NCI-H82 treated with DMSO at 0.1 percent for 48 hours (cell line): ENCODE data around the gene SCAF4.
"Not testable (repeated sequence)": the region's sequence is repeated elsewhere in the genome, so short reads cannot be mapped to it uniquely, and the experiment has no call there.

Experiments
- DNase-seq: peaks from one replicate; lab custom pipeline; 2025; ENCODE audit not compliant: unreplicated experiment; lab: John Stamatoyannopoulos, UW

The SCAF4 gene

GRCh38 chr21:31737586-31738397 is 5.9 kb upstream of the SCAF4 start:
- not testable (repeated sequence) for DNase-seq

- no peak for DNase-seq
Measured at GRCh38 chr21:31735511-31735992, 3.6 kb upstream of the SCAF4 start.

GRCh38 chr21:31733551-31734149 is 1.7 kb upstream of the SCAF4 start:
- no peak for DNase-seq

- DNase-seq = no peak
Measured at GRCh38 chr21:31732597-31733550, 956 bp upstream of the SCAF4 start.

DNA sequence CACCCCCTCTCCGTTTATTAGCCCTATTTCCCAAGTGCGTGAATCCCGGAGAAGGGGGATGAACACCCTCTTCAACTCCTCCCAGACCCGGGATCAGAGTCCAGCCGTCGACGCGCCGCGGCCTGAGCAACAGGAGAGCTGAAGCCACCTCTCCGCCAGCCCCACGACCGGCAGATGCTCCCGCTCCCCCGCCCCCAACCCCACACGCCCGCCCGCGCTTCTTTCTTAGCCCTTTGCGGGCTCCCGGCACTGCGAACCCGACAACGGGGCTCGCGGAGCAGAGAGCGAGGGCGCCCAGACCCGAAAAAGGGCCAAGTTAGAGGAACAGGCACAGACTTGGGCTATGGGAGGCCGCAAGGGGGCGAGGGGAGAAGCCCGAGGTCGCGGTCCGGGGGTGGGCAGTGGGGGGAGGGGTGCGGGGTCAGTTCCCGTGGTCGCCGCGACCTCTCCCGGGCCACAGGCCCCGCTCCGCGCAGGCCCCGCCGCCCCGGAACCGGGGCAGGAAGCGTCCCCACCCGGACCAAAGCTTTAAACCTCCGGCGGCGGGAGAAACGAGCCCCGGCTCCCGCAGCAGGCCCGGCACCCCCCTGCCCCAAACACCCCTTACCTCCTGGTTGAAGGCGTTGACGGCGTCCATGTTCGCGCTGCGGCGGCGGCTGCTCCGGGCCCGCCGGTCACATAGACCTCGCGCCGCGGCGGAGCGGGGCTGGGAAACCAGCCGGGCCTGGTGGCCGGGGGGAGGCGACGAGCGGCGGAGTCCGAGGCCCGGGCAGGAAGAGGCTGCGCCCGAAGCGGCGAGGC is 662 bp downstream of the SCAF4 start:
- no peak for DNase-seq

DNA sequence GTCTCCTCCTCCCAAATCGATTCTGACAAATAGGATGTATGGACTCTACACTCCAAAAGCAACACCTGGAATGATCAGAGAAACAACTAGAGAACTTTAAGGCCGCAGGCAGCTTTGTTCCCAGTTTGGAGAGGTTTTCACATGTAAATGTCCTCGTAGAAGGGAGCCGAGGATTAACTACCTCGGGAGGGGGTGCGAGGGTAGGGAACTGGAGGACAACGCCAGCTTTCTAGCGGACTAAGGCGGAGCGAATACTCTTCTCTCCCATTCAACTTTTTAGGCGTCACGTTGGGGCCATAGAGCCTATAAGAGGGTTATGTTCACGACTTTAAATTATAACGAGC is 1.2 kb downstream of the SCAF4 start:
- no peak for DNase-seq

GRCh38 chr21:31729622-31730343 is 2.1 kb downstream of the SCAF4 start:
- no peak for DNase-seq

GRCh38 chr21:31728952-31729351 is 3.0 kb downstream of the SCAF4 start:
- no peak for DNase-seq

- no peak for DNase-seq
Measured at GRCh38 chr21:31728191-31728590, 3.7 kb downstream of the SCAF4 start.

DNA sequence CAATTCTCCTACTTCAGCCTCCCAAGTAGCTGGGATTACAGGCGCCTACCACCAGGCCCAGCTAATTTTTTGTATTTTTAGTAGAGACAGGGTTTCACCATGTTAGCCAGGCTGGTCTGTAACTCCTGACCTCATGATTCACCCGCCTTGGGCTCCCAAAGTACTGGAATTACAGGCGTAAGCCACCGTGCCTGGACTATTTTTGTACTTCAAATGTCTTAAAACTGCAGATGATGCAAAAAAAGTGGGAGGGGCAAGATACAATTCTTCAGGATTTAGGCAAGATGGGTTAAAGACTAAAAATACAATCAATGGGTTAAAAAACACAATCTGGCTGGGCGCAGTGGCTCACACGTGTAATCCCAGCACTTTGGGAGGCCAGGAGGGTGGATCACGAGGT is 4.7 kb downstream of the SCAF4 start:
- no peak for DNase-seq

GRCh38 chr21:31726407-31726806 is 5.5 kb downstream of the SCAF4 start:
- no peak for DNase-seq

DNA sequence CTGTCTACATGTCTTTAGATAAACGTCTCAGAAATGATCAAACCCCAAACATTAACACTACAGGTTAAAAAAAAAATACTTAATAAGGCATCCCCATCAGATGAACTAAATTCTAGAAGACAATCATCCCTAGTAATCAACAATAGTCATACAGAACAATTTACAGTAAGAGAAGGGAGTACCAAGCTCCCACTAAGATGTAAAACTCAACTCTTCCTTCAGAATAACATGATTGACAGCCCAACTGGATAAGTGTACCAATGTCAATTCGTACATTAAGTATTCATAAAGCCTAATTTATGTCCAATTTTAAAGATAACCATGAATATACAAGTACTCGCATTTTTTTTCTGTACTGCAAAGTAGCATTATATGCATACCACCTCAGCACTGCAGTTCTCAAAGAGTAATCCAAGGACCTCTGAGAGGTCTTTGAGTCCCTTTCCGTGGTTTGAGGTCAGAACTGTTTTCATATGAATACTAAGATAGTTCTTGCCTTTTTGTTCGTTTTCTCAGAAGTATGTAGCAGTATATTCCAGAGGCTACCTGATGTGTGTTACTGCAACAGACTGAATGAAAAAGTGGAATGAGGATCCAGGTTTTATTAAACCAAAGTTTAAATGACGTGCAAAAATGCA is 6.6 kb downstream of the SCAF4 start:
- no peak for DNase-seq

- DNase-seq = no peak
Measured at GRCh38 chr21:31724552-31724951, 7.4 kb downstream of the SCAF4 start.

GRCh38 chr21:31721381-31721780 is 10.5 kb downstream of the SCAF4 start:
- no peak for DNase-seq

- no peak for DNase-seq
Measured at GRCh38 chr21:31720739-31721138, 11.2 kb downstream of the SCAF4 start.

- DNase-seq = no peak
Measured at GRCh38 chr21:31720330-31720729, 11.6 kb downstream of the SCAF4 start.

- DNase-seq = no peak
Measured at GRCh38 chr21:31716106-31716505, 15.8 kb downstream of the SCAF4 start.

DNA sequence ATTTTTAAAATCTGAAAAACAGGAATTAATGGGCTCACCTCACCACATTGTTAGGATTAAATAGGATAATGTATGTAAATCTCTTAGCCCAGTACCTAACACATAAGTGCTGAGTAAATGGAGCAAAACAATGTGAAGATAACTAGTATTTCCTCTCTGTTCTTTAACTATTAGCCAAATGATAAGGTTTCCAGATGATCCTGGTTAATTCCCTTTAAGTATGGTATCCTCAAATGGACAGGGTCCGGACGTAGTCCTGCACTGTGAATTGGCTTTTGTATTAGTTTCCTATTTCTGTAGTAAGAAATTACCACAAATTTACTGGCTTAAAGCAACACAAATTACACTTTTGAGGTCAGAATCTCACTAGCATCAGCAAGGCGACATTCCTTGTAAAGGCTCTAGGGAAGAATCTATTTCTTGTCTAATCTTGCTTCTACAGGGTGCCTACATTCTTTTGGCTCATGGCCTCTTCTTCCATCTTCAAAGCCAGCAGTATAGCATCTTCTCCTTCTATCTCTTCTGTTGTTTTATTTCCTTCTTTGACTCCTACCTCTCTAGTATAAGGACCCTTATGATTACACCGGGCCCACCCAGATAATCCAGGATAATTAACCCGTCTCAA is 17.1 kb downstream of the SCAF4 start:
- no peak for DNase-seq
